ENCODE data around the gene DPF1.
"Not testable (repeated sequence)": the region's sequence is repeated elsewhere in the genome, so short reads cannot be mapped to it uniquely, and the experiment has no call there.

DNA sequence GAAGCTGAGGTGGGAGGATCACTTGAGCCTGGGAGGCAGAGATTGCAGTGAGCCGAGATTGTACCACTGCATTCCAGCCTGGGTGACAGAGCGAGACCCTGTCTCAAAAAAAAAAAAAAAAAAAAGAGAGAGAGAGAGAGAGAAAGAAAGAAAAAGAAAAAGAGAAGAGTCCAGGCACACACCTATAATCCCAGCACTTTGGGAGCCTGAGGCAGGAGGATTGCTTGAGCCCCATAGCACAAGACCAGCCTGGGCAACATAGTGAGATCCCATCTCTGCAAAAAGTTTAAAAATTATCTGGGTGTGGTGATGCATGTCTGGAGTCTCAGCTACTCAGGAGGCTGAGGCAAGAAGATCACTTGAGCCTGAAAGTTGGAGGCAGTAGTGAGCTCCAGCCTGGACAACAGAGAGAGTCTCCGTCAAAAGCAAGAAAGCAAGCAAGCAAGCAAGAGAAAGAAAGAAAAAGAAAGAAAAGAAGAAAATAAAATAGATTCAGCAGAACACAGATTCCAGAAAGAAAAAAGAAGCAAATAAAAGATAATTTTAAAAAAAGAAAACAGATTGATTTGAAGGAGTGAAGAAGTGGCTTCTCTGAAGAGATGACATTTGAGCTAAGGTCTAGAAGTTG lies 6.6 kb upstream of the DPF1 start:
- TF ChIP-seq, protein P1, sequence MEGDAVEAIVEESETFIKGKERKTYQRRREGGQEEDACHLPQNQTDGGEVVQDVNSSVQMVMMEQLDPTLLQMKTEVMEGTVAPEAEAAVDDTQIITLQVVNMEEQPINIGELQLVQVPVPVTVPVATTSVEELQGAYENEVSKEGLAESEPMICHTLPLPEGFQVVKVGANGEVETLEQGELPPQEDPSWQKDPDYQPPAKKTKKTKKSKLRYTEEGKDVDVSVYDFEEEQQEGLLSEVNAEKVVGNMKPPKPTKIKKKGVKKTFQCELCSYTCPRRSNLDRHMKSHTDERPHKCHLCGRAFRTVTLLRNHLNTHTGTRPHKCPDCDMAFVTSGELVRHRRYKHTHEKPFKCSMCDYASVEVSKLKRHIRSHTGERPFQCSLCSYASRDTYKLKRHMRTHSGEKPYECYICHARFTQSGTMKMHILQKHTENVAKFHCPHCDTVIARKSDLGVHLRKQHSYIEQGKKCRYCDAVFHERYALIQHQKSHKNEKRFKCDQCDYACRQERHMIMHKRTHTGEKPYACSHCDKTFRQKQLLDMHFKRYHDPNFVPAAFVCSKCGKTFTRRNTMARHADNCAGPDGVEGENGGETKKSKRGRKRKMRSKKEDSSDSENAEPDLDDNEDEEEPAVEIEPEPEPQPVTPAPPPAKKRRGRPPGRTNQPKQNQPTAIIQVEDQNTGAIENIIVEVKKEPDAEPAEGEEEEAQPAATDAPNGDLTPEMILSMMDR (IDR thresholded peaks at IDR 0.05; ENCODE audit: low read depth, low read length, poor library complexity, severe bottlenecking), result not testable (repeated sequence)
- TF ChIP-seq EZH2phosphoT487 (IDR thresholded peaks at IDR 0.05; ENCODE audit: borderline replicate concordance, low read length), result not testable (repeated sequence)

All from DOHH2 (cell line).